ENCODE data around the gene WDR5. TPM values are rescaled to one million over a fixed set of nuclear protein-coding genes. Genes with fewer than 3 reads are reported as not detected.
"Not testable (repeated sequence)": the region's sequence is repeated elsewhere in the genome, so short reads cannot be mapped to it uniquely, and the experiment has no call there.

The WDR5 gene
- total and polyA plus RNA-seq, 7 experiments from 2014 or later, result 13.8 to 42.3 (median 20.2) TPM

GRCh38 chr9:134101623-134102149, 34.2 kb upstream of the WDR5 start:
- POLR2A ChIA-PET, result no interaction called here
- no peak for ATAC-seq
- H3K9me3 Mint-ChIP-seq, result peaks cover 0 to 14% (median 0%) of the 10 kb centered on the region in 11 donors
- Histone ChIP-seq H3K9me3 (ENCODE audit: control insufficient read depth in 2 of 3, low read length in 3 of 3) (no peaks in the 10 kb centered on the region), H3K4me3 (ENCODE audit: low read length) (no peak overlapping the region), H3K36me3 (ENCODE audit: control insufficient read depth in 2 of 3, insufficient read depth in 3 of 3, low read length in 3 of 3) (no peaks in the 10 kb centered on the region), H3K4me1 (ENCODE audit: control insufficient read depth in 2 of 2, insufficient read depth in 2 of 2, low read length in 2 of 2) (no peaks in the 10 kb centered on the region), H3K27me3 (ENCODE audit: control insufficient read depth in 2 of 2, insufficient read depth in 2 of 2, low read length in 2 of 2) (no peaks in the 10 kb centered on the region), H3K27ac (ENCODE audit: low read depth, low read length) (no peak overlapping the region)
- CTCF ChIA-PET, result no interaction called here
- DNase-seq, result no peak
- H3K27me3 Mint-ChIP-seq, result peaks cover 0 to 34% (median 16%) of the 10 kb centered on the region in 5 donors
- no peak overlapping the region for H3K27ac Mint-ChIP-seq
- H3K4me3 Mint-ChIP-seq, result no peak overlapping the region
- no peaks in the 10 kb centered on the region for H3K36me3 Mint-ChIP-seq
- intact Hi-C loops (cut with micrococcal nuclease), result no loop called here
- H3K4me1 Mint-ChIP-seq, result peaks cover 0 to 5% (median 3%) of the 10 kb centered on the region in 7 donors

DNA sequence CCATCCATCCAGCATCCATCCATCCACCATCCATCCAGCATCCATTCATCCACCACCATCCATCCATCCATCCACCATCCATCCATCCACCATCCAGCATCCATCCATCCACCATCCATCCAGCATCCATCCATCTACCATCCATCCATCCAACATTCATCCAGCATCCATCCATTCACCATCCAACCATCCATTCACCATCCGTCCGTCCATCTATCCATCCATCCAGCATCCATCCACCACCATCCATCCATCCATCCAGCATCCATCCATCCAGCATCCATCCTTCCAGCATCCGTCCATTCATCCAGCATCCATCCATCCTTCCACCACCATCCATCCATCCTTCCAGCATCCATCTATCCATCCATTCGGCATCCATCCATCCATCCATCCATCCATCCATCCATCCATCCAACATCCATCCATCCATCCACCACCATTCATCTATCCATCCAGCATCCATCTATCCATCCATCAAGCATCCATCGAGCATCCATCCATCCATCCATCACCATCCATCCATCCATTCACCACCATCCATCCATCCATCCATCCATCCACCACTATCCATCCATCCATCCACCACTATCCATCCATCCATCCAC, 32.4 kb upstream of the WDR5 start:
- peaks cover 0 to 5% (median 3%) of the 10 kb centered on the region in 7 donors for H3K4me1 Mint-ChIP-seq
- no peaks in the 10 kb centered on the region for H3K4me1 ChIP-seq (ENCODE audit: control insufficient read depth in 2 of 2, insufficient read depth in 2 of 2, low read length in 2 of 2)
- H3K27ac Mint-ChIP-seq, result peak overlapping the region in 2 of 9 donors; percentile 12 to 40
- no peaks in the 10 kb centered on the region for H3K9me3 ChIP-seq (ENCODE audit: control insufficient read depth in 2 of 3, low read length in 3 of 3)
- no peak overlapping the region for H3K4me3 ChIP-seq (ENCODE audit: low read length)
- ATAC-seq (no peak), DNase-seq (no peak)
- ChIA-PET POLR2A (no interaction called here), CTCF (no interaction called here)
- no peaks in the 10 kb centered on the region for H3K36me3 Mint-ChIP-seq
- H3K27ac ChIP-seq (ENCODE audit: low read depth, low read length), result no peak overlapping the region
- H3K4me3 Mint-ChIP-seq, result no peak overlapping the region
- H3K36me3 ChIP-seq (ENCODE audit: control insufficient read depth in 2 of 3, insufficient read depth in 3 of 3, low read length in 3 of 3), result no peaks in the 10 kb centered on the region
- H3K27me3 Mint-ChIP-seq, result peaks cover 0 to 34% (median 16%) of the 10 kb centered on the region in 5 donors
- H3K9me3 Mint-ChIP-seq, result peaks cover 0 to 14% (median 0%) of the 10 kb centered on the region in 11 donors
- intact Hi-C loops (cut with micrococcal nuclease), result no loop called here
- H3K27me3 ChIP-seq (ENCODE audit: control insufficient read depth in 2 of 2, insufficient read depth in 2 of 2, low read length in 2 of 2), result no peaks in the 10 kb centered on the region

- H3K4me3 Mint-ChIP-seq, result no peak overlapping the region
- DNase-seq (no peak), ATAC-seq (no peak)
- POLR2A ChIA-PET, result no interaction called here
- CTCF ChIA-PET, result no interaction called here
- H3K27ac ChIP-seq (ENCODE audit: low read depth, low read length), result no peak overlapping the region
- H3K4me1 Mint-ChIP-seq, result no peaks in the 10 kb centered on the region
- H3K36me3 Mint-ChIP-seq, result no peaks in the 10 kb centered on the region
- H3K9me3 ChIP-seq (ENCODE audit: control insufficient read depth in 2 of 3, low read length in 3 of 3), result no peaks in the 10 kb centered on the region
- H3K27ac Mint-ChIP-seq, result no peak overlapping the region
- no peak overlapping the region for H3K4me3 ChIP-seq (ENCODE audit: low read length)
- H3K9me3 Mint-ChIP-seq, result no peaks in the 10 kb centered on the region
- no peaks in the 10 kb centered on the region for H3K4me1 ChIP-seq (ENCODE audit: control insufficient read depth in 2 of 2, insufficient read depth in 2 of 2, low read length in 2 of 2)
- H3K27me3 Mint-ChIP-seq, result peaks cover 0 to 4% (median 0%) of the 10 kb centered on the region in 5 donors
- H3K27me3 ChIP-seq (ENCODE audit: control insufficient read depth in 2 of 2, insufficient read depth in 2 of 2, low read length in 2 of 2), result no peaks in the 10 kb centered on the region
- H3K36me3 ChIP-seq (ENCODE audit: control insufficient read depth in 2 of 3, insufficient read depth in 3 of 3, low read length in 3 of 3), result no peaks in the 10 kb centered on the region
- intact Hi-C loops (cut with micrococcal nuclease), result no loop called here
Observed at GRCh38 chr9:134111064-134111463, 24.8 kb upstream of the WDR5 start.

DNA sequence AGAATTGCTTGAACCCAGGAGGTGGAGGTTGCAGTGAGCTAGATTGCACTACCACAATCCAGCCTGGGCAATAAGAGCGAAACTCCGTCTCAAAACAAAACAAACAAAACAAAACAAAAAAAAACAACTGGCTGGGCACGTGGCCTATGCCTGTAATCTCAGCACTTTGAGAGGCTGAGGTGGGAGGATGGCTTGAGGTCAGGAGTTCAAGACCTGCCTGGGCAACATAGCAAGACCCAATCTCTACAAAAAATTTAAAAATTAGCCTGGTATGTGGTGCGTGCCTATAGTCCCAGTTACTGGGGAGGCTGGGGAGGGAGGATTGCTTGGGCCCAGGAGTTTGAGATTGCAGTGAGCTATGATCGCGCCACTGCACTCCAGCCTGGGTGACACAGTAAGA, 23.3 kb upstream of the WDR5 start:
- peaks cover 0 to 4% (median 0%) of the 10 kb centered on the region in 5 donors for H3K27me3 Mint-ChIP-seq

GRCh38 chr9:134118972-134119371, 16.9 kb upstream of the WDR5 start:
- H3K4me3 Mint-ChIP-seq; ATAC-seq; DNase-seq; H3K4me1 ChIP-seq (ENCODE audit: control insufficient read depth in 2 of 2, insufficient read depth in 2 of 2, low read length in 2 of 2); H3K36me3 ChIP-seq (ENCODE audit: control insufficient read depth in 2 of 3, insufficient read depth in 3 of 3, low read length in 3 of 3); H3K4me3 ChIP-seq (ENCODE audit: low read length); CTCF ChIA-PET; H3K27ac ChIP-seq (ENCODE audit: low read depth, low read length); H3K27me3 ChIP-seq (ENCODE audit: control insufficient read depth in 2 of 2, insufficient read depth in 2 of 2, low read length in 2 of 2); H3K27ac Mint-ChIP-seq; H3K9me3 ChIP-seq (ENCODE audit: control insufficient read depth in 2 of 3, low read length in 3 of 3); H3K9me3 Mint-ChIP-seq; H3K36me3 Mint-ChIP-seq; intact Hi-C loops (cut with micrococcal nuclease); H3K4me1 Mint-ChIP-seq; H3K27me3 Mint-ChIP-seq; POLR2A ChIA-PET: not testable (repeated sequence)

More for the DNA sequence above, 23.3 kb upstream of the WDR5 start:
- no peak overlapping the region for H3K27ac ChIP-seq (ENCODE audit: low read depth, low read length)
- no peaks in the 10 kb centered on the region for H3K4me1 ChIP-seq (ENCODE audit: control insufficient read depth in 2 of 2, insufficient read depth in 2 of 2, low read length in 2 of 2)
- Mint-ChIP-seq H3K4me3 (no peak overlapping the region), H3K4me1 (no peaks in the 10 kb centered on the region), H3K36me3 (no peaks in the 10 kb centered on the region), H3K27ac (no peak overlapping the region), H3K9me3 (no peaks in the 10 kb centered on the region)
- ChIA-PET POLR2A (interaction anchor here (0.6 kb wide), 1 partner anchor 21 kb away, joined by 5 read pairs; no protein-coding TSS in a partner anchor), CTCF (no interaction called here)
- no peaks in the 10 kb centered on the region for H3K27me3 ChIP-seq (ENCODE audit: control insufficient read depth in 2 of 2, insufficient read depth in 2 of 2, low read length in 2 of 2)
- intact Hi-C loops (cut with micrococcal nuclease), result no loop called here
- H3K36me3 ChIP-seq (ENCODE audit: control insufficient read depth in 2 of 3, insufficient read depth in 3 of 3, low read length in 3 of 3), result no peaks in the 10 kb centered on the region
- DNase-seq, result no peak
- no peak for ATAC-seq
- H3K4me3 ChIP-seq (ENCODE audit: low read length), result no peak overlapping the region
- H3K9me3 ChIP-seq (ENCODE audit: control insufficient read depth in 2 of 3, low read length in 3 of 3), result no peaks in the 10 kb centered on the region

GRCh38 chr9:134123764-134124128, 12.1 kb upstream of the WDR5 start:
- Mint-ChIP-seq H3K36me3 (no peaks in the 10 kb centered on the region), H3K27ac (no peak overlapping the region), H3K4me1 (peaks cover 0 to 5% (median 0%) of the 10 kb centered on the region in 7 donors), H3K9me3 (no peaks in the 10 kb centered on the region), H3K4me3 (no peak overlapping the region), H3K27me3 (no peaks in the 10 kb centered on the region)
- Histone ChIP-seq H3K27me3 (ENCODE audit: control insufficient read depth in 2 of 2, insufficient read depth in 2 of 2, low read length in 2 of 2) (no peaks in the 10 kb centered on the region), H3K4me3 (ENCODE audit: low read length) (no peak overlapping the region), H3K4me1 (ENCODE audit: control insufficient read depth in 2 of 2, insufficient read depth in 2 of 2, low read length in 2 of 2) (no peaks in the 10 kb centered on the region), H3K36me3 (ENCODE audit: control insufficient read depth in 2 of 3, insufficient read depth in 3 of 3, low read length in 3 of 3) (no peaks in the 10 kb centered on the region), H3K27ac (ENCODE audit: low read depth, low read length) (no peak overlapping the region), H3K9me3 (ENCODE audit: control insufficient read depth in 2 of 3, low read length in 3 of 3) (no peaks in the 10 kb centered on the region)
- ATAC-seq, result no peak
- ChIA-PET POLR2A (no interaction called here), CTCF (no interaction called here)
- no peak for DNase-seq
- intact Hi-C loops (cut with micrococcal nuclease), result no loop called here

GRCh38 chr9:134125413-134126095, 10.3 kb upstream of the WDR5 start:
- Mint-ChIP-seq H3K27ac (no peak overlapping the region), H3K9me3 (no peaks in the 10 kb centered on the region), H3K4me3 (peak overlapping the region in 1 of 10 donors; percentile 34), H3K27me3 (no peaks in the 10 kb centered on the region), H3K4me1 (peaks cover 0 to 5% (median 0%) of the 10 kb centered on the region in 7 donors), H3K36me3 (no peaks in the 10 kb centered on the region)
- DNase-seq (no peak), ATAC-seq (no peak)
- POLR2A ChIA-PET, result interaction anchor here (0.7 kb wide), 1 partner anchor 36 kb away, joined by 5 read pairs; no protein-coding TSS in a partner anchor
- H3K4me3 ChIP-seq (ENCODE audit: low read length), result no peak overlapping the region
- H3K27ac ChIP-seq (ENCODE audit: low read depth, low read length), result no peak overlapping the region
- H3K27me3 ChIP-seq (ENCODE audit: control insufficient read depth in 2 of 2, insufficient read depth in 2 of 2, low read length in 2 of 2), result no peaks in the 10 kb centered on the region
- no peaks in the 10 kb centered on the region for H3K4me1 ChIP-seq (ENCODE audit: control insufficient read depth in 2 of 2, insufficient read depth in 2 of 2, low read length in 2 of 2)
- H3K36me3 ChIP-seq (ENCODE audit: control insufficient read depth in 2 of 3, insufficient read depth in 3 of 3, low read length in 3 of 3), result no peaks in the 10 kb centered on the region
- intact Hi-C loops (cut with micrococcal nuclease), result no loop called here
- no peaks in the 10 kb centered on the region for H3K9me3 ChIP-seq (ENCODE audit: control insufficient read depth in 2 of 3, low read length in 3 of 3)
- CTCF ChIA-PET, result no interaction called here

All from naive thymus-derived CD4-positive, alpha-beta T cell (primary cell).